ENCODE measurements around the gene UTP14C.
"Not testable (repeated sequence)": the region's sequence is repeated elsewhere in the genome, so short reads cannot be mapped to it uniquely, and the experiment has no call there.

The UTP14C gene

DNA sequence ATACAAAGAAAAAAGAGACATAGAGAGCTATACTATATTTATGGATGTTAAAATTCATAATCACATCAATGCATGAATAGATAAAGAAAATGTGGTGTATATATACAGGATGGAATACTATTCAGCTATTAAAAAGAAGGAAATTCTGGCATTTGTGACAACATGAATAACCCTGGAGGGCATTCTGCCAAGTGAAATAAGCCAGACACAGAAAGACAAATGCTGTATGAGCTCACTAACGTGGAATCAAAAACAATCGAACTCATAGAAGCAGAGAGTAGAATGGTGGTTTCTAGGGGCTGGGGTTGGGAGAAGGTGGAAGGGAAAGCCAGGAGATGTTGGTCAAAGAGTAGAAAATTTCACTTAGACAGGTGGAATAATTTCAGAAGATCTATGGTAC is 24.0 kb downstream of the UTP14C start:
- H3K27ac ChIP-seq = no peak overlapping the region
- TF ChIP-seq, protein P1, sequence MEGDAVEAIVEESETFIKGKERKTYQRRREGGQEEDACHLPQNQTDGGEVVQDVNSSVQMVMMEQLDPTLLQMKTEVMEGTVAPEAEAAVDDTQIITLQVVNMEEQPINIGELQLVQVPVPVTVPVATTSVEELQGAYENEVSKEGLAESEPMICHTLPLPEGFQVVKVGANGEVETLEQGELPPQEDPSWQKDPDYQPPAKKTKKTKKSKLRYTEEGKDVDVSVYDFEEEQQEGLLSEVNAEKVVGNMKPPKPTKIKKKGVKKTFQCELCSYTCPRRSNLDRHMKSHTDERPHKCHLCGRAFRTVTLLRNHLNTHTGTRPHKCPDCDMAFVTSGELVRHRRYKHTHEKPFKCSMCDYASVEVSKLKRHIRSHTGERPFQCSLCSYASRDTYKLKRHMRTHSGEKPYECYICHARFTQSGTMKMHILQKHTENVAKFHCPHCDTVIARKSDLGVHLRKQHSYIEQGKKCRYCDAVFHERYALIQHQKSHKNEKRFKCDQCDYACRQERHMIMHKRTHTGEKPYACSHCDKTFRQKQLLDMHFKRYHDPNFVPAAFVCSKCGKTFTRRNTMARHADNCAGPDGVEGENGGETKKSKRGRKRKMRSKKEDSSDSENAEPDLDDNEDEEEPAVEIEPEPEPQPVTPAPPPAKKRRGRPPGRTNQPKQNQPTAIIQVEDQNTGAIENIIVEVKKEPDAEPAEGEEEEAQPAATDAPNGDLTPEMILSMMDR (IDR thresholded peaks at IDR 0.05) = no peak
- no peak for TF ChIP-seq ZFX (IDR thresholded peaks at IDR 0.05; ENCODE audit: borderline replicate concordance)

DNA sequence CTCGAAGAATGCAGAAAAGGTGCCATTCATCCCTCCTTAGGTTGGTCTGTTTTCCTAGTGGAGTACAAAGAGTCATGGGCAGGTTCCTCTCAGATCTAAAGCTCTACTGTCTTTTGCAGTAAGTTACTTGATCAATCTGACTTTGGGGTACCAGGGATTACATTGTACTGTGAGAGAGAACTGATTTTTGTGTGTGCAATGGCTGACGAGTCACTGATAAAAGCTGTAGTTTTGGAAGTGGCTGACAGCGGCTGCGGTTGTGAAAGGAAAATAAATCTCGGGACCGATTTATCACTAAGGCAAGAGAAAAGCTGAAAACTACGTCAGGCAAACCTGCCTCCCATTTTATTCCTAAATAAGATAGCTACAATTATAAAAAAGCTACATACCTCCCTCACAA is 26.9 kb downstream of the UTP14C start:
- no peak for TF ChIP-seq ZFX (IDR thresholded peaks at IDR 0.05; ENCODE audit: borderline replicate concordance)
- TF ChIP-seq, protein P1 (IDR thresholded peaks at IDR 0.05) = no peak
- H3K27ac ChIP-seq = no peak overlapping the region

DNA sequence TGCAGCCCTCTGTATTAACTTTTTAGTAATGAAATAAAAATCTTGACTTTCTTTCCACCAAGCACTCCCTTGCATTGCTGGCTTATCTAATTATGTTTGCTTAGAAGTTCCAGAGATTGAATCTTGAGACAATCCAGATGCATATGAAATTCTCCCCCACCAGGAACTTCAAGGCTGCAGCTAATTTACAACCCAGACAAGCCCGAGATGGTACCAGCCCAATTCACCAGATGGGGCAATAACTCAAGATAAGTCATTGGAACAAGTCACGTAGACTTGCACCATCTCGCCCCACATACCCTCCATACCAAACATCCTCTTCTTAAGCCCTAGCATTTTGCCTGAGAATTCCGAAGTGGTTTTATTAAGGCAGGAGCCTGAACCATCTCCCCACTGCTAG is 29.0 kb downstream of the UTP14C start:
- no peak overlapping the region for H3K27ac ChIP-seq

DNA sequence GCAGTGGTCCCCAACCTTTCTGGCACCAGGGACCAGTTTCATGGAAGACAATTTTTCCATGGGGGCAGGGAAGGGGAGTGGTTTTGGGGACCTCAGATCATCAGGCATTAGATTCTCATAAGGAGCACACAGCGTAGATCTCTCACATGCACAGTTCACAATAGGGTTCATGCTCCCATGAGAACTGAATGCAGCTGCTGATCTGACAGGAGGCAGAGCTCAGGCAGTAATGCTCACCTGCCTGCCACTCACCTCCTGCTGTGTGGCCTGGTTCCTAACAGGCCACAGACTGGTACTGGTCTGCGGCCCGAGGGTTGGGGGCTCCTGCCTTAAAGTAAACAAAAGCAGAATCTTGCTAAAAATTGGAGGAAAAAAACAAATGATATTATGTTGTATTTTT is 36.6 kb downstream of the UTP14C start:
- not testable (repeated sequence) for H3K27ac ChIP-seq

More for the DNA sequence above, 29.0 kb downstream of the UTP14C start:
- TF ChIP-seq, protein P1 (IDR thresholded peaks at IDR 0.05) = no peak
- TF ChIP-seq ZFX (IDR thresholded peaks at IDR 0.05; ENCODE audit: borderline replicate concordance) = no peak

DNA sequence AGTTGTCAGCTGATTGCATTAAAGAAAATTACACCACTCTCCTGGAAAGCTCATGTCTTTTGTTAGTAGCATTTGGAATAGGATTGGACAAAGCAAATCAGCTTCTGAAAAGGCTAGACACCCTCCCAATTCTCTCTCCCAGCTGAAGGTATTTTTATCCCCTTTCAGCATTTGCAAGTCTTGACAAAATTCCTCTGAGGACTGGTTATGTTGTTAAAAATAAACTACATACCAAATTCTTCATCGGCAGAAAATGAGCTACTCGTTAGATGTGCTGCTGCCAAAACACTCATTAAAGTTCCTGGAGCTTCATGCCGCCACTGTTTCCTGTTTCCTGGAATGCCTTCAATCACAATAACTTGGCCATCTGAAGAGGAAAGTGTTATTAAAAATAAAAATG is 37.1 kb downstream of the UTP14C start:
- no peak for TF ChIP-seq ZFX (IDR thresholded peaks at IDR 0.05; ENCODE audit: borderline replicate concordance)
- TF ChIP-seq, protein P1 (IDR thresholded peaks at IDR 0.05) = no peak
- no peak overlapping the region for H3K27ac ChIP-seq

DNA sequence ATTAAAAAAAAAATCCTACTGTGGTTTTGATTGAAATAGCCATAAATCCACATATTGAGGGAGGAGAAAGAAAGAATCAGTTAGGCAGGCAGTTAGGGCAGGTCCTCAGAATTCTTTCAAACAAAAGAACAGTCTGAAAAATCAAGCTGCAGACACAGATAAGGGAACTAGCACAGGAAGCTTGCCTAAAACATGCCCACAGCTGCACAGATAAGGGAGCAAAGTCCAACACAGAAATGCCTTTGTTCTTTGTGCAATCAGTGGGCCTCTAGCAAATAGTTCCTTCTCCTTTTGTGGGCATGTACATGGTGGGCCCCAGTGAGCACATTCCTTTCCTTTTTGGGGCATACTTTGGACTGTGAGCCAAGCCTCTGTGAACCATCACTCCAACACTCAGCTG is 42.7 kb downstream of the UTP14C start:
- TF ChIP-seq ZFX (IDR thresholded peaks at IDR 0.05; ENCODE audit: borderline replicate concordance) = no peak
- TF ChIP-seq, protein P1 (IDR thresholded peaks at IDR 0.05) = no peak
- no peak overlapping the region for H3K27ac ChIP-seq

DNA sequence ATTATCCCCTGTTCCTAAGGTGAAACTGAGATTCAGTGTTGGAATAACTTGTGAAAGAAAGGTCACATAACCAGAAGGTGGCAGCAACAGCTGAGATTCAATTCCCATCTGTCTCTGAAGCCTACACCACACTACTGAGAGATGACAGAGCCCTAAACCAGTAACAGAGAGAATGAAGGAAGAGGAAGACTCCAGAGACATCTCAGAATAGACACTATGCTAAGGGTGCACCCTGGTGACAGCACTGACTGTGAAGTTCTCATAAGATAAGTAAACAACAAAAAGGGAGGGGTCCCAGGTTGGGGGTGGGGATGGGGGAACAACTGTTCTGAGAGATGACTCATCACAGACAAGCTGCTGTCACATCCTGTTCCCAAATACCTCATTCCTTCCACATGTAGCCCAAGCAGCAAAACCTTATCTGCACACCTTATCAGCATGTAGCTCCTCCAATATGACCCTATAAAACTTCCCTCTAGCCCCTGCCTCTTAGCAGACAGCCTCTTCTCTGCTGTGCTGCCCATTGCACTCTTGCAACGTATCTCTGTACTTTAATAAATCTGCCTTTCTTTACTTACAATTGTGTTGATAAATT is 46.5 kb downstream of the UTP14C start:
- H3K27ac ChIP-seq = no peak overlapping the region
- TF ChIP-seq, protein P1 (IDR thresholded peaks at IDR 0.05) = no peak

All from 22Rv1 (cell line).